Stimulated activated effector memory CD8-positive, alpha-beta T cell treated with anti-CD3 and anti-CD28 coated beads, Interleukin-12 subunit alpha, Interleukin-12 subunit beta, amount 100 ng/mL, for 72 hours (primary cell): ENCODE measurements around the gene ARHGAP26.

Source experiments
- ATAC-seq: fragments of 150-1000 bp; cut with Tn5 transposase; 2 replicates; pipeline ENCODE4 v1.10.0; 2021
- DNase-seq, 2 donors: peaks; one replicate each; pipeline ENCODE4 v3.0.0; 2021 to 2022; ENCODE audit warnings: low spot score in 2 of 2
- H3K27ac Mint-ChIP-seq: one replicate; pipeline ENCODE4 v1.8.0; 2022; ENCODE audit warnings: mild to moderate bottlenecking, mixed read lengths
- H3K36me3 Mint-ChIP-seq: one replicate; pipeline ENCODE4 v1.8.0; 2022; ENCODE audit warnings: mild to moderate bottlenecking, mixed read lengths
- H3K4me1 Mint-ChIP-seq: one replicate; pipeline ENCODE4 v1.8.0; 2022; ENCODE audit warnings: mixed read lengths
- H3K4me3 Mint-ChIP-seq: one replicate; pipeline ENCODE4 v1.8.0; 2022; ENCODE audit warnings: mild to moderate bottlenecking, mixed read lengths
- H3K9me3 Mint-ChIP-seq: one replicate; pipeline ENCODE4 v1.8.0; 2022; ENCODE audit warnings: mixed read lengths

Gene ARHGAP26

GRCh38 chr5:143029293-143029692 lies 259.1 kb downstream of the ARHGAP26 start:
- ATAC-seq (peak; percentile 61), DNase-seq (no peak)
- Mint-ChIP-seq H3K9me3 (no peaks in the 10 kb centered on the region), H3K27ac (no peak overlapping the region), H3K4me3 (no peak overlapping the region), H3K36me3 (no peaks in the 10 kb centered on the region), H3K4me1 (peaks cover 66% of the 10 kb centered on the region)

DNA sequence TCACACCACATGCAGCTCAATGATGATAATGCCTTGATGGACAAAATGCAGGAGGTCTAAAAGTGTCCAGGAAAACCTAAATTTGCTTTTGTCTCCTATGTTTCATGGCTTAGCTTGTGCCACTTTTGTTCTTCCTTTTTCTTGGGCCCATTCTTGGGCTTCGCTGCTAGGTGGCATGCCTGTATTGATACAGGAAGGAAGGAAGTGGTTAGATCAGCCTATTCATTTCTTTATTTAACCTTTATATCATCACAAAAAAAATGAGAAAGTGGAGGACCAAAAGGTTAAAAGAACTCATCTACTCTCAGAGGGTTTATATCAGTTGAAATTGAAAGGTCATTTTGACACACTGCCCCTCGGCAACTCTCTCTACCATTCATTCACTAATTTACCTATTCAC lies 260.2 kb downstream of the ARHGAP26 start:
- ATAC-seq: peak; percentile 78
- DNase-seq: no peak
- Mint-ChIP-seq H3K4me3 (peak overlapping the region; percentile 8), H3K36me3 (no peaks in the 10 kb centered on the region), H3K9me3 (no peaks in the 10 kb centered on the region), H3K27ac (peak overlapping the region; percentile 43), H3K4me1 (peaks cover 60% of the 10 kb centered on the region)

DNA sequence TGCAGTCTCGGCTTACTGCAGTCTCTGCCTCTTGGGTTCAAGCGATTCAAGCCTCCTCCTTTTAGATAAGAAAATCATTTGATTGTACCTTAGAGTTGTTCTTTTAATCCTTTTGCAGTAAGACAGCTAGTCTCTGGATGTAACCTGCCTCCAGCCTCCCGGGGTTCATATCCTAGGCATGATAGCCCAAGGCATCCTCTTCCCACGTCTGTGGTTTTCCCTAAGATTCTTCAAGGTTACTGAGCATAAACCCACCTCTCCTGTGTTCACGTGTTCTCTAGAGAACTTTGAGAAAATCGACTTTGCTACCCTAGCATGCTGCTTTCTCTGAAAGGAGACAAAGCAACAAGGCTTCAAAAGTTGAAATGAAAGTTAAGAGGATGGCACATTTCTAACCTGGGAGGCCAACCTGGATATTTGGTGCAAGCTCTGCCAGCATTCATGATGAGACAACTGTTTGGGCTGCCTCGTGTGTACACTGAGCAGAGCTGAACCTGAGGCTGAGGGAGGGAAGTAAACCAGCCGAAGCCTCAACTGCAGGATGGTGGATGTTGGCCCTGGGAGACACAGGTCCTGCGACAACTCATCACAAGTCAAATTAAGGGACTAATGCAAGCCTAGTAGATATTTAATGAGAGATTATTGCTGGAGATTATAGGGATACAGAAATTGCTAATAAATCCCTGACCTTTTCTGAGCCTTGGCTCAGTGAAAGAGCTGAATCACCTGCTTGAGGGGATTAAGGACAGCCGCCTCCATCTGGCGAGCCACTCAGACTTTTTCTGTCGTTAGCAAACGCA lies 261.8 kb downstream of the ARHGAP26 start:
- H3K4me1 Mint-ChIP-seq: peaks cover 55% of the 10 kb centered on the region
- no peak overlapping the region for H3K4me3 Mint-ChIP-seq
- H3K36me3 Mint-ChIP-seq: peaks cover 5% of the 10 kb centered on the region
- H3K9me3 Mint-ChIP-seq: no peaks in the 10 kb centered on the region
- ATAC-seq: no peak
- H3K27ac Mint-ChIP-seq: no peak overlapping the region
- DNase-seq: no peak

- no peak overlapping the region for H3K27ac Mint-ChIP-seq
- H3K36me3 Mint-ChIP-seq: peaks cover 5% of the 10 kb centered on the region
- DNase-seq (no peak), ATAC-seq (no peak)
- peaks cover 60% of the 10 kb centered on the region for H3K4me1 Mint-ChIP-seq
- H3K4me3 Mint-ChIP-seq: no peak overlapping the region
- no peaks in the 10 kb centered on the region for H3K9me3 Mint-ChIP-seq
Measured at GRCh38 chr5:143032581-143032836, 262.3 kb downstream of the ARHGAP26 start.

DNA sequence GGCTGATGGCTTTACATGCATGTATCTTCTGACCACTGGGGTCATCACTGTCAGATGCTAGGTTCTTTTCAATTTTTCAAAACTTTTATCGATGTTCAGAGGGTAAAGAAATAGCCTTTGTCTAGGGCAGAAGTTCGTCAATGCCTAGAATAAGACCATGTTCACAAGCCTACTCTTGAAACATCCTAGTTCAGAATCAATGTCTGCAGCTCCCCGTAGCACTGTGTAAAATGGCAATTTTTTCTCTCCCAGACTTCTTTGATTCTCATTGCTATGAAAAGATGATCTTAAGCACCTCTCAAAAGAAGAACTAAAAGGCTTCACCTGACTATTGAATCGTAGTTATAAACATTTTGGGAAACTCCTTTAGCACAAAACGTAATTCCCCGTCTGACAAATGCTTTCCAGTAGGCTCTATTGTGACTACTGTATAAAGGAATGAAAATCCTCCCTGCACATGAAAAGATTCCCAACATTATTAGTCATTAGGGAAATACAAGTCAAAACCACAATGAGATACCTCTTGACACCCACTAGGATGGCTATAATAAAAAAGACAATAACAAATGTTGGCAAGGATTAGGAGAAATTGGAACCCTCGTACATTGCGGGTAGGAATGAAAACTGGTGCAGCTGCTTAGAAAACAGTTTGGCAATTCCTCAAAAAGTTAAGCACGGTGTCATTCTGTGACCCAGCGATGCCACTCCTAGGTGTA lies 263.5 kb downstream of the ARHGAP26 start:
- no peaks in the 10 kb centered on the region for H3K9me3 Mint-ChIP-seq
- no peak for ATAC-seq
- H3K36me3 Mint-ChIP-seq: peaks cover 5% of the 10 kb centered on the region
- no peak for DNase-seq
- no peak overlapping the region for H3K4me3 Mint-ChIP-seq
- no peak overlapping the region for H3K27ac Mint-ChIP-seq
- peaks cover 67% of the 10 kb centered on the region for H3K4me1 Mint-ChIP-seq

DNA sequence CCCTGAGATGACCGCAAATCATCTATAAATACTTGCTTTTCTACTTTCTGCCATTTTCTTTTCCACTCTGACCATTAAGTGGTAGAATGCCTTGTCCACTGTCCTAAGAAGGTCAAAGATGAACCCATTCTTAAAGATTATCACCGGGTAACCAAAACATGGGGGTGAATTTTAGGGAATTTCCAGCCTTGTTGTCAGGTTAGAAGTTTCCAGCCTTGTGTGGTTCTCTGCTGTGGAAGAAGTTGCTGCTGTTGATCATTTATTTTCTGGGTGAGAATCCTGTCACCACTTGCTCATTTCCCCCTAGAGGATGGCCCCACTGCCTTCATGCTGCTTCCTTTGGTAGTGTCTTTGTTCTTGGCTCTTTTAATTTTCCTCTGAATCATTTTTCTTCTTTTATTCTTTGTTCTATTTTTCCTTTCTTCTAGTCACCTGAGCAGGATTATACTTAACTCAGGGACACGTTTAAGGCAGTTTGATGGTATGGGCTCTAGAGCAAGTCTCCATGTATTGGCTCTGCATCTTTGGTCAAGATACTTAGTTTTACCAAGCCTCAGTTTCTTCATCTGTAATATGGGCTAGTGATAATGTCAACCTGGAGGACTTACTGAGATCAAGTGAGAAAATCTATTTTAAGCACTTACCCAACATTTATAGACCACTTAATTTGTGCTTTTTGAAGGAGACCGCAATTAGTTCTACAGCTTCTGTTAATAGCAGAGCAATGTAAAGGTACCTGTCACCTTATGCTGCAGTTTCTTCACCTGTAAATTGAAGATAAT lies 266.2 kb downstream of the ARHGAP26 start:
- peak overlapping the region; percentile 64 for H3K27ac Mint-ChIP-seq
- peak; percentile 75 for ATAC-seq
- H3K4me3 Mint-ChIP-seq: peak overlapping the region; percentile 2
- no peaks in the 10 kb centered on the region for H3K9me3 Mint-ChIP-seq
- H3K4me1 Mint-ChIP-seq: peaks cover 48% of the 10 kb centered on the region
- no peak for DNase-seq
- H3K36me3 Mint-ChIP-seq: peaks cover 15% of the 10 kb centered on the region

- H3K36me3 Mint-ChIP-seq: peaks cover 23% of the 10 kb centered on the region
- ATAC-seq: peak; percentile 47
- H3K4me1 Mint-ChIP-seq: peaks cover 42% of the 10 kb centered on the region
- H3K9me3 Mint-ChIP-seq: no peaks in the 10 kb centered on the region
- peak overlapping the region; percentile 82 for H3K27ac Mint-ChIP-seq
- DNase-seq: no peak
- no peak overlapping the region for H3K4me3 Mint-ChIP-seq
Measured at GRCh38 chr5:143037071-143037470, 266.9 kb downstream of the ARHGAP26 start.

DNA sequence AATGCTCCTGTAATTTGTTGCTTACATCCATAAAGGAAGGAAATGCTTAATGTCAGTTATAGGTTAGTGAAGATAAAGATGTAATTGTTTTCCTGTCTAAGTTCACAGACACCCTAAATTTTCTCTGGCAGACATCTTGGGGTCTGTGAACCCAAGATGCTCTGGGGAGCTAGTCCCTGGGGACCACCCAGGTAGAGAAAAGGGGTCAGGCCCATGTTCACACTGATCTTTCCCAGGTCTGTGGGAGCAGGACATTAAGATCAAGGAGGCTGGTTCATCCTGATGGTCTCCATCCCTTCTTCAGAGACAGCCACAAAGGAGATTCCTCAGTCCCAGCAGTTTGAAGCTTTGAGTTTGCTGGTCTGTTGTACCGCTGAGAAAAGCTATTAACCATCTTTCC lies 267.5 kb downstream of the ARHGAP26 start:
- Mint-ChIP-seq H3K9me3 (no peaks in the 10 kb centered on the region), H3K27ac (peak overlapping the region; percentile 82), H3K4me3 (no peak overlapping the region), H3K4me1 (peaks cover 36% of the 10 kb centered on the region), H3K36me3 (peaks cover 29% of the 10 kb centered on the region)
- ATAC-seq: no peak
- no peak for DNase-seq

GRCh38 chr5:143040622-143041021 lies 270.4 kb downstream of the ARHGAP26 start:
- Mint-ChIP-seq H3K4me3 (no peak overlapping the region), H3K36me3 (peaks cover 41% of the 10 kb centered on the region), H3K9me3 (no peaks in the 10 kb centered on the region), H3K4me1 (peaks cover 32% of the 10 kb centered on the region), H3K27ac (peak overlapping the region; percentile 3)
- no peak for ATAC-seq
- DNase-seq: no peak

DNA sequence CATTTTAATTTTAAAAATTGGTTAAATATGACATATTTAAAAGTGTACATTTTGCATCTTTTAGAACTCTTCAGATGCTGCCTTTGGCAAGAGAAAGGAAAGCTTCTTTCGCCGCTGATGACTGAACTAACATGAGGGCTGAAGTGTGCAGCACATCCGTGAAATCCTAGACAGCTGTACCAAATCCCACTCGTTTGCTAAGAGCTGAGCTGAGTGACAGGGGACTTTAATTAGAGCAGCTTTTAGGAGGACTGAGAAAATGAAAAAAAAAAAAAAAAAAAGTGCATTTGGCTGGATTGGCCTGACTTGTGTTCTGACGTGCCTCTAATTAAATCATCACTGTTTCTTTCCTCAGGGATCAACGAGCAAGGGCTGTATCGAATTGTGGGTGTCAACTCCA lies 271.3 kb downstream of the ARHGAP26 start:
- DNase-seq: no peak
- Mint-ChIP-seq H3K9me3 (no peaks in the 10 kb centered on the region), H3K27ac (no peak overlapping the region), H3K36me3 (peaks cover 37% of the 10 kb centered on the region), H3K4me3 (no peak overlapping the region), H3K4me1 (peaks cover 25% of the 10 kb centered on the region)
- no peak for ATAC-seq

DNA sequence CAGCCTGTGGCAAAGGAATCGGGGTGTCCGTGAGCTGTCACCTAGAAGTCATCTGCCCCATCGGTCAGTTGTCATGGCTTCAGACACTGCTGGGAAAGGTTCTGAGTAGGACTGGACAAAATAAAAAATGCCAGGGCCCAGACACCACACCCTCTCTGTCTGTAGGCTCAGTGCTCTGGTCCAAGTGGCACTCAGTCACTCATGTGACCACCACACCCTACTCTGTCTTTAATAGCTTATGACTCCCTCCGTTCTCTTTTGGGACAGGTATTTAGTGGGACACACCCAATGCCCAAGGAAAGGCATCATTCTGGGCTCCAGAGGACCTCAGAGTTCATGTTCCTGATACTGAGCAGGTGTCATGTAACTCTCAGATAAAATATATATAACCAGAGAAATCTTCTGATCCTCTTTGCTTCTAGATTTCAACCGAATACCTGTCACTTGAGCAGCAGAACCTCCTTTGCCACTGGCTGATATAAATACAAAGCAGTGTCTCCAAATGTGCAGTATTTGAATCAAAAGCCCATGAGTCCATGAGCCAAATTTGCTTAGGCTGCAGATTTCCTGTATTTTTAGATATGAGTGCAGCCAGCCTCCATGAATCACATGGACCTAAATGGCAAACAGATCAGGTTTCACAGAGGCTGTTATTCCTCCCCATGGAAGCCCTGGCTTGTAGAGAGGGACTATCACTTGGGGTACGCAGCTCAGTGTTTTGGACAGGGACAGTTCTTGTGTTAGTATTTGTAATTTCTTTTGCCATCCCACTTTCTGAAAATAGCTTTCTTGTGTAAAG lies 272.0 kb downstream of the ARHGAP26 start:
- DNase-seq: no peak
- Mint-ChIP-seq H3K9me3 (no peaks in the 10 kb centered on the region), H3K27ac (no peak overlapping the region), H3K4me3 (no peak overlapping the region), H3K36me3 (peaks cover 42% of the 10 kb centered on the region), H3K4me1 (peaks cover 25% of the 10 kb centered on the region)
- ATAC-seq: no peak

- H3K9me3 Mint-ChIP-seq: no peaks in the 10 kb centered on the region
- peaks cover 48% of the 10 kb centered on the region for H3K36me3 Mint-ChIP-seq
- DNase-seq (no peak), ATAC-seq (no peak)
- peaks cover 13% of the 10 kb centered on the region for H3K4me1 Mint-ChIP-seq
- H3K4me3 Mint-ChIP-seq: no peak overlapping the region
- peak overlapping the region; percentile 3 for H3K27ac Mint-ChIP-seq
Measured at GRCh38 chr5:143044265-143044664, 274.1 kb downstream of the ARHGAP26 start.

DNA sequence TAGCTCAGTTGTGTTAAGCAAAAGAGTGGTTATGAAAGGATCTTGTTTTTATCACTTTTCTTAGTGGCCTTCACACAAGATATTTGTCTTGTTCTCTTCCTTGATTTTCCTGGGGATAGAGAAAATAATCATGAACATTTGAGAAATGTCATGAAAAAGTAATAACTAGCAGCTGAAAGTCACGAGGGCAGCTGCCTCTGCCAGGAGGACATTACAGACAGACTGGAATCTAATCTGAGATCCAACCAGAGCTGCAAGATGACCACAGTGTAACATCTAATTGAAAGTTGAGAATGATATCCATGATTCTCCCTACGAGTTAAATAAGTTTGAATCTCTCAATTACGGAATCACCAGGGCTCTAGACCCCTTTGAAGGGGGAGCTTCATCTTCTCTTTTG lies 274.9 kb downstream of the ARHGAP26 start:
- ATAC-seq: no peak
- peak overlapping the region; percentile 3 for H3K27ac Mint-ChIP-seq
- peaks cover 20% of the 10 kb centered on the region for H3K4me1 Mint-ChIP-seq
- H3K36me3 Mint-ChIP-seq: peaks cover 48% of the 10 kb centered on the region
- DNase-seq: no peak
- no peak overlapping the region for H3K4me3 Mint-ChIP-seq
- H3K9me3 Mint-ChIP-seq: no peaks in the 10 kb centered on the region

GRCh38 chr5:143046314-143046713 lies 276.1 kb downstream of the ARHGAP26 start:
- ATAC-seq (no peak), DNase-seq (no peak)
- Mint-ChIP-seq H3K27ac (no peak overlapping the region), H3K9me3 (no peaks in the 10 kb centered on the region), H3K4me3 (no peak overlapping the region), H3K36me3 (peaks cover 38% of the 10 kb centered on the region), H3K4me1 (peaks cover 22% of the 10 kb centered on the region)

GRCh38 chr5:143047091-143047490 lies 276.9 kb downstream of the ARHGAP26 start:
- Mint-ChIP-seq H3K36me3 (peaks cover 30% of the 10 kb centered on the region), H3K9me3 (no peaks in the 10 kb centered on the region), H3K4me1 (peaks cover 28% of the 10 kb centered on the region), H3K4me3 (no peak overlapping the region), H3K27ac (no peak overlapping the region)
- no peak for DNase-seq
- ATAC-seq: peak; percentile 79
